HG02798 (cell line): ENCODE data around the gene CCR2.
"Not testable (repeated sequence)": the region's sequence is repeated elsewhere in the genome, so short reads cannot be mapped to it uniquely, and the experiment has no call there.

Experiments
- ATAC-seq: cut with Tn5 transposase; IDR thresholded peaks from one replicate; pipeline ENCODE4 v1.9.1; 2021; ENCODE audit warnings: mild to moderate bottlenecking; ENCODE audit not compliant: unreplicated experiment, poor library complexity

The CCR2 gene

DNA sequence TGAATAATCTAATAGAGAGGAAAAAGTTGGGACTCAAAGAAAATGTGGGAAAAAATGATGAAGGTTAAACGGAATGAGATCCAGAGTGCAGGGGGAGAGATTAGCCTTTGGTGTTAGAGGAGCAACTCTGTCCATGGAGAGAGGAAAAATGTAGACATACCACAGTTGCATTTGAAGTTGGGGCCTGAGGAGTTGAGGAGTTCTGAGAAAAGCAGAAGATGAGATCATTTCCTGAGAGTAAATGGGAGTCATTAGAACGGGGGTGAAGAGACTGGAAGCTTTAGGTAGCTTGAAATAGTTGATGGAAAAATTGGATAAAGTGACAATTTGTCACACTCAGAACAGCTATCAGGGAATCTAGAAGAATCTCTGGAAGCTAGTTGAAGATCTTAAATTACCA lies 45.6 kb downstream of the CCR2 start:
- no peak for ATAC-seq

- no peak for ATAC-seq
Observed at GRCh38 chr3:46400000-46400734, 46.3 kb downstream of the CCR2 start.

DNA sequence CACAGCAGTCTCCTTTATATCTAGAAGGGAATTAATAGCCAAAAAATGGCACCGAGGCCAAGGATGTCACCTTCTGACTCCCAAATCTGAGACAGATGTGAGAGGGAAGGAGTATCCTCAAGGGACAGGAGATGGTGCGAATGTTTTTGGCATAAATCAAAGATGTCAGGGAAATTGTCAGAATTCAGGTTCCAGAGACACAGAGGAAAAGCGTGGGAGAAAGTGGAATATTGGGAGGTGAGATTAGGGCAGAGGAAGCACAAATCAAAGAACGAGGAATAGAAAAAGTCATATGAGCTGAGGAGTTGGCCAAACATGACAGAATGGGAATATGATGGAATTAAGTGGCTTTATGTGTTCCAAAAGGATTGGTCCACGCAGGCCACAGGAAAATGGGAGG lies 46.9 kb downstream of the CCR2 start:
- no peak for ATAC-seq

- ATAC-seq, result no peak
Observed at GRCh38 chr3:46401579-46401978, 47.7 kb downstream of the CCR2 start.

GRCh38 chr3:46402902-46403301 lies 49.0 kb downstream of the CCR2 start:
- ATAC-seq, result not testable (repeated sequence)

- ATAC-seq, result no peak
Observed at GRCh38 chr3:46405301-46406019, 51.5 kb downstream of the CCR2 start.

GRCh38 chr3:46406443-46406787 lies 52.5 kb downstream of the CCR2 start:
- ATAC-seq, result no peak

- no peak for ATAC-seq
Observed at GRCh38 chr3:46406788-46407611, 53.1 kb downstream of the CCR2 start, which contains the start of the genes CCR5AS and CCRL2. Gene CCR5AS, minus strand, starts transcription at chr3:46407066. Gene CCRL2, plus strand, starts transcription at chr3:46407259. Its CDS starts 821 bp downstream, at chr3:46408080.

- no peak for ATAC-seq
Observed at GRCh38 chr3:46407970-46408369, 54.1 kb downstream of the CCR2 start.

DNA sequence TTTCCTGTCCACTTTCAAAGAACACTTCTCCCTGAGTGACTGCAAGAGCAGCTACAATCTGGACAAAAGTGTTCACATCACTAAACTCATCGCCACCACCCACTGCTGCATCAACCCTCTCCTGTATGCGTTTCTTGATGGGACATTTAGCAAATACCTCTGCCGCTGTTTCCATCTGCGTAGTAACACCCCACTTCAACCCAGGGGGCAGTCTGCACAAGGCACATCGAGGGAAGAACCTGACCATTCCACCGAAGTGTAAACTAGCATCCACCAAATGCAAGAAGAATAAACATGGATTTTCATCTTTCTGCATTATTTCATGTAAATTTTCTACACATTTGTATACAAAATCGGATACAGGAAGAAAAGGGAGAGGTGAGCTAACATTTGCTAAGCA lies 54.9 kb downstream of the CCR2 start:
- no peak for ATAC-seq

- no peak for ATAC-seq
Observed at GRCh38 chr3:46409739-46410489, 56.0 kb downstream of the CCR2 start.
